NCI-H1417 treated with DMSO at 0.1 percent for 48 hours (cell line): ENCODE data around the gene CCT5.
"Not testable (repeated sequence)": the region's sequence is repeated elsewhere in the genome, so short reads cannot be mapped to it uniquely, and the experiment has no call there.

Source experiments
- DNase-seq: peaks from one replicate; lab custom pipeline; 2025; lab: John Stamatoyannopoulos, UW

The CCT5 gene

GRCh38 chr5:10246761-10247160 is 3.3 kb upstream of the CCT5 start:
- no peak for DNase-seq

DNA sequence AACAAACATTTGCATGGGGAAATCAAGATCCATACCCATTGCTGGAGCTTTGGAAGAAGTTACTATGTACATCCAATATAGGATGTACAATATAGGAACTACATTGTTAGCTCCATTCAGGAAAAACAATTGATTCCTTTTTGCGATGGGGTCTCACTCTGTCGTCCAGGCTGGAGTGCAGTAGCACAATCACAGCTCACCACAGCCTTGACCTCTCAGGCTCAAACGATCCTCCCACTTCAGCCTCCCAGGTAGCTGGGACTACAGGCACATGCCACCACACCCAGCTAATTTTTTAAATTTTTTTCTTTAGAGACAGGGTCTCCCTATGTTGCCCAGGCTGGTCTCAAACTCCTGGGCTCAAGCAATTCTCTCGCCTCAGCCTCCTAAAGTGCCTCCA is 2.9 kb upstream of the CCT5 start:
- not testable (repeated sequence) for DNase-seq

DNA sequence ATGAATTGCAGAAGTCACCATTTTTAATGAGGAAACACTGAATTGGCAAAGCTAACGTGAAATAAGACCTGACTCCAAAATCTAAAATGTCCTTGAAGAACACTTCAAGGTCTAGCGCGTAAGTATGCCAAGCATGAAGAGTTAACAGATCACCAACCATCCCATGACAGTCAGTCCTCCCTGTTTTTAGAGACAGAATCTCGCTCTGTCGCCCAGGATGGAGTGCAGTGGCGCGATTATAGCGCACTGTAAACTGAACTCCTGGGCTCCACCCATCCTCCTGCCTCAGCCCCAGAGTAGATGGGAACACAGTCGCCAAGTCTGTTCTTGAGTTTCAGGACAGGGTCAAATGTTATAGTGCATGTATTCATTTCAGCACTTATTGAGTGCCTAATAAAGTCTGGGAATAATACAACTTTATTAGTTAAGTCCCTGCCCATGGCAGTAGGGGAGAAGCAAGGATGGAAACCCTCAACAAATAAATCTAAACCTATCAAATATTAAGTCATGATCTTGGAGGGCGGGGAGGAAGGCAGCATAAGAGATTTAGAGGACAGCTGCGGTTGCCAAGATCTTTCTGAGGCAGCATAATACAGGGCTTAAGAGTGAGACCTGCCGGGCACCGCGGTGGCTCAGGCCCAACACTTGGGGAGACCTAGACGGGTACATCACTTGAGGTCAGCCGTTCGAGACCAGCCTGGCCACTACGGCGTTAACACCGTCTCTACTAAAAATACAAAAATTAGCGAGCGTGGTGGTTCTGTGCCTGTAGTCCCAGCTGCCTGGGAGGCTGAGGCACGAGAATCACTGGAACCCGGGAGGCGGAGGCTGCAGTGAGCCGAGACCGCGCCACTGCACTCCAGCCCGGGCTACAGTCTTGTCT is 1.5 kb upstream of the CCT5 start:
- DNase-seq: no peak

DNA sequence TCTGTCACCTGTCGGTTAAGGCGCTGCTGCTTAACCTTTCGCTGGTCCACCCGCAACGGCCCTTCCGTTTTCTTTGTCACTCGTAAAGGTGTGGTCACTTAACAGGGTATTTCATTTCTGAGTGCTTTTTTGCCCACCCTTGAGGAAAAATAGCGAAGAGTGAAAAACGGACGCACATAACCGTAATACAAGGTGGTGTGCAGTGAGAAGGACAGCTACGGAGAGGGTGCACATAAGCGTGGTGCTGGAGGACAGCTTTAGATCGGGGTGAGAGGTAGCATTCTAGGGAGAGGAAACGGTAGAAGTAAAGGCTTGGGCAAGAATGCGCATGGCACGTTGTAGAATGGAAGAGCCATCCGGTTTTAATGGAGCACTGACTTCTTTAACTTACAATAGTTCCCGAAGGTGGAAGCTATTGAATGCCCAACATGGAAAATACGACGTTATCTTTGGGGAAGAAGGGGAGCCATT is 761 bp downstream of the CCT5 start:
- DNase-seq: no peak

GRCh38 chr5:10251405-10251804 is 1.3 kb downstream of the CCT5 start:
- no peak for DNase-seq

- DNase-seq: no peak
Observed at GRCh38 chr5:10253390-10253789, 3.3 kb downstream of the CCT5 start.

DNA sequence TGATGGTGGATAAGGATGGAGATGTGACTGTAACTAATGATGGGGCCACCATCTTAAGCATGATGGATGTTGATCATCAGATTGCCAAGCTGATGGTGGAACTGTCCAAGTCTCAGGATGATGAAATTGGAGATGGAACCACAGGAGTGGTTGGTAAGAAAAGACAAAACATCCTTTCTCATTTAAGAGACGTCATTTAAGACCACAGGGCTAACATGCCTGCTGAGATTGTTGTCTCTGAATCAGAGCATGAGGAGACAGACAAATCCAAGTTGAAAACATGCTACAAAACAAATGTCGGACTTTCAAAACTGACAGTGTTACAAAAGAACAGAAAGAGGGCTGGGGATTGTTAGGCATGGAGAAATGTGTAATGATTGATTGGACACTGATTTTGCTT is 4.6 kb downstream of the CCT5 start:
- DNase-seq: no peak

GRCh38 chr5:10257870-10258269 is 7.8 kb downstream of the CCT5 start:
- DNase-seq: no peak

DNA sequence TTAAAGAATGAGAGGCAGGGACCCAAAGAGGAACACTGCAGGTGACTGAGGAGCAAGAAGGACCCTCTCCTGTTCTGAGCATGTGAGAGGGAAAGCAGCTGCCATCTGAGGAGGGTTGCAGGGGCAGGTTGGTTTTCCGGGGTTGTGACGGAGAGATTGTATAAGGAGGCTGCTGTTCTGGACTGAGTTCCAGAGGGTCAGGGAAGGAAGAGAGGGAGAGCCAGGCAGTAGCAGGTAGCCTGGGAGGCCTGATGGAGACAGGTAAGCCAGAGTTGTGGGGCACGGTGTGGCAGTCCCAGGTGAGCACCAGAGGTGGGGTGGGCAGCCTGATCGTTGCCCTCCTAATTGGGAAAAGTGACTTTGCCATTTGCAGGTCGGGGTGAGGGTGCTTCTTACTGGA is 9.8 kb downstream of the CCT5 start:
- no peak for DNase-seq

DNA sequence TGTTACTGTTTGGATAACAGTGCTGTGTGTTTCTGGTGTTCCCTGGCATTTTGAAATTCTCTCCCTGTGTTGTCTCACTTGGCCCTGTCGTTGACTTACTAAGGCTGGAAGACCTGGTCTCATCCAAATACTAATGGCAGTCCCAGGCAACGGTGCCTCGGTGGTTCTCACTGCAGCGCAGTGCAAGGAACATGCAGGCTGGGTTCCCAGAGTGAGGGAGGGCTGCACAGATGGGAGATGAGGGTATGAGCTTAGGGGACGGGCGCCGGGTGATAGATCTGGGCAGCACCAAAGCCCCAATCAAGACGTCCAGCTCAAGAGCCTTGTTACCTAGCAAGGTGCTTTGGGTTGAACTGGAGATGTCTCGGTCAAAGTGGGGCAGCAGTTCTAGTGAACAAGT is 11.0 kb downstream of the CCT5 start:
- DNase-seq: no peak

GRCh38 chr5:10262121-10262774 is 12.2 kb downstream of the CCT5 start:
- DNase-seq: no peak

DNA sequence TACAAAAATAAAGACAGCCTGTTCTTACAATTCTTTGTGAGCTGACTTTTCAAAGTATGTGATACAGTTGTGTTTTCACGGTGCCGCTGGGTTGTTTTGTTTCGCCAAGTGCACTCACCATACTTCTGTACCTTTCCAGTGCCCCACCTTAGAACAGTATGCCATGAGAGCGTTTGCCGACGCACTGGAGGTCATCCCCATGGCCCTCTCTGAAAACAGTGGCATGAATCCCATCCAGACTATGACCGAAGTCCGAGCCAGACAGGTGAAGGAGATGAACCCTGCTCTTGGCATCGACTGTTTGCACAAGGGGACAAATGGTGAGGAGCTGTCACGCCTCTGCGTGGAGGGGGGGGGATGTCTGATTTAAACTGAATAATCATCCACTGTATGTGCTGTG is 12.9 kb downstream of the CCT5 start:
- no peak for DNase-seq

DNA sequence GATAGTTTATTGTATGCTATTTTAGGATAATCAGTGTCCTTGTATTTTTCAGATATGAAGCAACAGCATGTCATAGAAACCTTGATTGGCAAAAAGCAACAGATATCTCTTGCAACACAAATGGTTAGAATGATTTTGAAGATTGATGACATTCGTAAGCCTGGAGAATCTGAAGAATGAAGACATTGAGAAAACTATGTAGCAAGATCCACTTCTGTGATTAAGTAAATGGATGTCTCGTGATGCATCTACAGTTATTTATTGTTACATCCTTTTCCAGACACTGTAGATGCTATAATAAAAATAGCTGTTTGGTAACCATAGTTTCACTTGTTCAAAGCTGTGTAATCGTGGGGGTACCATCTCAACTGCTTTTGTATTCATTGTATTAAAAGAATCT is 14.5 kb downstream of the CCT5 start:
- DNase-seq: no peak

- no peak for DNase-seq
Observed at GRCh38 chr5:10265245-10266109, 15.4 kb downstream of the CCT5 start.

- DNase-seq: no peak
Observed at GRCh38 chr5:10266137-10266536, 16.1 kb downstream of the CCT5 start.

DNA sequence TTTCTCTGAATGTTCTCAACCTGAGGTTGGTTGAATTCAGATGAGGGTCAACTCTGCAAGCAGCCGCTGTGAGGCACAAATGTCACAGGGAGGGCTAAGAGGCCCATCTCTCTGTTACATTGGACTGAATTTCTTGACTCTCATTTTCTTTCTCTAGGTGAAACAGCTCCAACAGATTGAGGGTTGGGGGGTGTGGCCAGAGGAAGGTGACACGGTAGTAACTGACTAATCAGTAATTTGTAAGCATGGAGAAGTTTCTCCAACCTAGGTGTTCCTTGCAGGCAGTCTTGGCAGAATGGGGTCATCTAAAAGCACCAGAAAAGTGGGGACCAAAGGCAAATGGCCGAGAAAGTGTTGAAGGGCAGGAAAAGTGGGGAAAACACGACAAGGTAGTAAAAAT is 16.8 kb downstream of the CCT5 start:
- no peak for DNase-seq

- no peak for DNase-seq
Observed at GRCh38 chr5:10268100-10268499, 18.0 kb downstream of the CCT5 start.

GRCh38 chr5:10272053-10272874 is 22.2 kb downstream of the CCT5 start:
- no peak for DNase-seq

- not testable (repeated sequence) for DNase-seq
Observed at GRCh38 chr5:10272875-10273209, 22.8 kb downstream of the CCT5 start.

DNA sequence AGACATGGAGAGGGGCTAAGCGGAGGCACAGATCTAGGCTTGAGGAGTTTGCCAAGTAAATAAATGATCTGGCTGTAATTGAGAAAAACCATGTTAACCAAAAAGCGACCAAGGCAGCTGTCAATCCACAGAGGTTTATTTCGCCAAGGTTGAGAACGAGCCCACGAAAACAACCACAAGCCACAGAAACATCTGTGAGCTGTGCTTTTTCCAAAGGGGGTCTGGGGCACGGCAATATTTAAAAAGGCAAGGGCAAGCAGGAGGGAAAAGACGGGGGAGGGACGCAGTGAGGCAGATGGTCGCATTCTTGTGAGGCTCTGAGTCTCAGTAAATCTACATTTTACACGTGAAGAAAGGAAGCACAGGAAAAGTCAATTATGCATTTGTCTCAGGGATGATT is 25.4 kb downstream of the CCT5 start:
- no peak for DNase-seq

DNA sequence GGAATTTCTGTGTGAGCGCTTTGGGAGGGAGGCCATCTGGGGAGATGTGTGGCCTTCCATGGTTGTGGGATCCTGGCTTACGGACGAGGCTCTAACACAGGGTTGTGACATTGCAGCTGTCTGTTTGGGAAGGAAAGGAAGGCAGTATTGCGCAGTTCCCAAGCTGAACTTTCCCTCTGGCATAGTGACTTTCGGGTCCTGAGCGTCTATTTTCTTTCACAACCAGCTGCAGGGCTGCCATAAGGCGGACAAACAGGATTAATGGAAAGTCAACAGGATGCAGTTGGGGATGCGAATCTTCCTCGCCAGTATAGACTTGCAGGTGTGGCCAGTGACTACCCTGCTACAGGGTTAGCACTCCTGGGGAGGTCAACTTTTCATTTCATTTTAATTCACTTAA is 25.9 kb downstream of the CCT5 start:
- no peak for DNase-seq

- DNase-seq: no peak
Observed at GRCh38 chr5:10276691-10277090, 26.6 kb downstream of the CCT5 start.
